ENCODE measurements around the gene RETNLB.

GRCh38 chr3:108736821-108737220, 20.4 kb downstream of the RETNLB start:
- TF ChIP-seq EZH2 (IDR thresholded peaks at IDR 0.05; ENCODE audit: insufficient read depth, poor library complexity, severe bottlenecking): no peak
- no peak for TF ChIP-seq EZH2phosphoT487 (IDR thresholded peaks at IDR 0.05; ENCODE audit: insufficient read depth, low read depth)
